ENCODE measurements around the gene CHST11.

The CHST11 gene

DNA sequence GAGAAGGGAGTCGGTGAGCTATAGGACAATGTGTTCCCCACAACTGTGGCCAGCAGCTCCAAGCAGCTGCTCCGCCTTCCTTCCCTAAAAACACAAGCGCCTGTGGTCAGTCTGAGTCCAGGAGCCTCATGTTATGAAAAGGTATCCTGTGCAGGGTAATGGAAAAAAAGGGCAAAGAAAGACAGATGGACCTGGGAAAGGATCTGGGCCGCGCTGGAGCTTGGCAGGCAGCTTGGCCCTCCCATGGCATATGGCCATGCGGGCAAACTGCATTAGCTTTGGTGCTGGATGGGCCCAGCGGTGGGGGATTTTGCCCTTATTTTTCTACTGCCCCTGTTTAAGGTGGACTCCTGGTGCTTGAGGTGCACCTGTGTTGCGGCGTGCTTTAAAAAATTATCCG, 23.7 kb upstream of the CHST11 start:
- DNase-seq (ENCODE audit: low read depth in 2 of 2, low spot score in 1 of 2), result no peak

DNA sequence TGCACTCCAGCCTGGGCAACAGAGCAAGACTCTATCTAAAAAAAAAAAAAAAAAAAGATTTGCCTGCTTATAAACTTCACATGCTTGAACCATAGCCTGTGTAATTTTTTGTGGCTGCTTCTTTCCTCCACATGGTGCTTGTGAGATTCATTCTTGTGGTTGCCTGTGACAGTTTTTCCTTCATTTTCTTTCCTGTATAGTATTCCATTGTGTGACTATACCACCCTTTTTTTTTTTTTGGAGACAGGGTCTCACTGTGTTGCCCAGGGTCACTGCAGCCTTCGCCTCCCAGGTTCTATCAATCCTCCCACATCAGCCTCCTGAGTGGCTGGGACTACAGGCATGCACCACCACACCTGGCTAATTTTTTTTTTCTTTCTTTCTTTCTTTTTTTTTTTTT, 22.6 kb upstream of the CHST11 start:
- DNase-seq (ENCODE audit: low read depth in 2 of 2, low spot score in 1 of 2), result no peak

DNA sequence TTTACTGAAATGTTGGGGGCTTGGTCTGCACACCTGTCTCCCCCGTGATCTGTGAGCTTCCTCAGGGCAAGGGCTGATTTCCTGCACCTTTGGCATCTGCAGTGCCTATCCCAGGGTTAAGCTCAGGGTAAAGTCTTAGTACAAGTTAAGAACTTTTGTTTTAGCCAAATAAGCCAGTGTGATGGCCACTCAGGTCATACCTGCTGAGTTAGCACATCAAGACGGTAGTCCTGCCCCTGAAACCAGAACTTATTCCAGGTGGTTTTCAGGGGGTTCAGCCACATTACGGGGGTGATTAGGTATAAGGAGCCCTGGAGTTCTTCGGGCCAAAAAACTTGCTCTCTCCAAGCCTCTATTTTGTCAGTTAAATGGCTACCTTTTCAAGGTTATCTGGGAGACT, 21.6 kb upstream of the CHST11 start:
- DNase-seq (ENCODE audit: low read depth in 2 of 2, low spot score in 1 of 2), result no peak

- no peak for DNase-seq (ENCODE audit: low read depth in 2 of 2, low spot score in 1 of 2)
Measured at GRCh38 chr12:104435765-104436164, 21.0 kb upstream of the CHST11 start.

DNA sequence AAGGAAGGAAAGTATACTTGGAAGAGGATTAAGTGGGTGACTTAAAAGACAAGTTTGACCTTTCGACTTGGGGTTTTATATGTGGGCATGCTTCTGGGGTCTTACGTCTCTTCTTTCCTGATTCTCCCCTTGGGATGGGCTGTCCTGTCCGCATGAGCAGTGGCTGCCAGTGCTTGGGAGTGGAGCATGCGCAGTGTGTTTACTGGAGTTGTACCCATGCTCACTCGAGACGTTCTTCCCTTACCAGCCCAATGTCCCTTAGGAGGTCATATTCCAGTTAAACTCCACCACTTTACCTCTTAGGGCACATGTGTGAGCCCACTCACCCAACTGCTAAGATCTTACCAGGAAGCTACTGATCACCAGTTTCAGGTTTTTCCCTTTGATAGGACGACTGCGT, 20.0 kb upstream of the CHST11 start:
- no peak for DNase-seq (ENCODE audit: low read depth in 2 of 2, low spot score in 1 of 2)

- DNase-seq (ENCODE audit: low read depth in 2 of 2, low spot score in 1 of 2), result no peak
Measured at GRCh38 chr12:104438134-104438533, 18.6 kb upstream of the CHST11 start.

DNA sequence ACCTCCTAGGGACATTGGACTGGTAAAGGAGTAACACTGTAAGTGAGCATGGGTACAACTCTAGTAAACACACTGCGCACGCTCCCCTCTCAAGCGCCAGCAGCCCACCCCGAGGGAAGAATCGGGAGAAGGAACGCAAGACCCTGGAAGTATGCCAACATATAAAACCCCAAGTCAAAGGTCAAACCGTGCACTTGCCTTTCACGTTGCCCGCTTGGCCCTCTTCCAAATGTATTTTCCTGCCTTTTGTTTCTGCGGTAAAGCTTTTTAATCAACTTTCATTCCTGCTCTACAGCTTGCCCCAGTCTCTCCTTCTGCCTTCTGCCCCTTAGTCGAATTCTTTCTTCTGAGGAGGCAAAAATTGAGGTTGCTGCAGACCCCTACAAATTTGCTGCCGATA, 17.6 kb upstream of the CHST11 start:
- DNase-seq (ENCODE audit: low read depth in 2 of 2, low spot score in 1 of 2), result no peak

GRCh38 chr12:104443008-104443407, 13.7 kb upstream of the CHST11 start:
- DNase-seq (ENCODE audit: low read depth in 2 of 2, low spot score in 1 of 2), result no peak

- no peak for DNase-seq (ENCODE audit: low read depth in 2 of 2, low spot score in 1 of 2)
Measured at GRCh38 chr12:104446646-104447421, 9.9 kb upstream of the CHST11 start.

GRCh38 chr12:104448031-104448430, 8.7 kb upstream of the CHST11 start:
- DNase-seq (ENCODE audit: low read depth in 2 of 2, low spot score in 1 of 2), result no peak

DNA sequence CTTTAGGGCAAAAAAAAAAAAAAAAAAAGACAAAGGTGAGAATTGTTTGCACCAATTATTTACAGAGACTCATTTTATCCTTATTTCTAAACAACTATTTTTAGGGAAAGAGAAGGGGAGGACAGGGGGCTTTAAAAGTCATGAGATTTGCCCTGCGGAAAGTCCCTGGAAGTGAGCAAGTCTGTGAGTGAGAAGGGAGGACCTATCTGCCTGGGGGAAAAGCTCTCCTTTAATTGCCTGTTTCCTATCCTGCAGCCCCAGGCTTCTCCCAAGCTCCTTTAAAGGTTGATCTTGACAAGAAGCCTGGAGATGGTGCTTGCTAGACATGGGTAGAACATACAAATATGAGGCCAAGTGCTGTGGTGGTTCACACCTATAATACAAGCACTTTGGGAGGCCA, 8.3 kb upstream of the CHST11 start:
- DNase-seq (ENCODE audit: low read depth in 2 of 2, low spot score in 1 of 2), result no peak

- no peak for DNase-seq (ENCODE audit: low read depth in 2 of 2, low spot score in 1 of 2)
Measured at GRCh38 chr12:104450700-104451099, 6.0 kb upstream of the CHST11 start.

- DNase-seq (ENCODE audit: low read depth in 2 of 2, low spot score in 1 of 2), result no peak
Measured at GRCh38 chr12:104452087-104452486, 4.7 kb upstream of the CHST11 start.

DNA sequence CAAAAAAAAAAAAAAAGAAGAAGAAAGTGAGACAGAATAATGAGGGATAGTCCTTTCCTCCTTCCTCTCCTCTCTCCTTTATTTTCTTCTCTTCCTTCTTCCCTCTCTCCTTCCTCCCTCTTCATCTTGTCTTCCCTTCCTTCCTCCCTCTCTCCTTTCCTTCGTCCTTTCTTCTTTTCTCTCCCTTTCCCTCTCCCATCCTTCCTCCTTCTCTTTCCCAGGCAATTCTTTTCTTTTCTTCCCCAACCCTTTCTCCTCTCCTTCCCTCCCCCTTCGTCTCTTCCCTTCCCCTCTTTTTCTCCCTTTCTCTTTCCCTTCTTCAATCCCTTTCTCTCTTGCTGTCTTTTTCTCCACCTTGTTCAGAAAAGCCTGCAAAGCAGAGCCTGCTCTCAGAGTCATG, 3.6 kb upstream of the CHST11 start:
- no peak for DNase-seq (ENCODE audit: low read depth in 2 of 2, low spot score in 1 of 2)

DNA sequence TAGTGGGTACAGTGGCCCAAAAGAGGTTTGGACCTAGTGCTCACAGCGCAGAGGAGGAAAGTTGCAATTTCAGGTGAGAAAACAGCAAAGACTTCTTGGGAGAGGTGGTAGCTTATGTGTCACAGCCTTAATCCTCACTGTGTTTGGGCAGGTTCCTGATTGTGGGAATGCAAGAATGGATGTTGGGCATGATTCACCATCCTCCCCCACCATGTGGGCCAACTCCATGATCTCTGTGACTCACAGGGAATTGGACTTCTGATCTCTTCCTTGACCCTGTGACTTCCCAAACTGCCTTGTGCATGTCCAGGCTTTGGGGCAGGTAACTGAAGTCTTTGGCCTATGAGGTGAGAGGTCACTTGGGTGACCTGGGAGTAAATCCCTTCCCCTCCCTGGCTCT, 1.8 kb upstream of the CHST11 start:
- DNase-seq (ENCODE audit: low read depth in 2 of 2, low spot score in 1 of 2), result no peak

GRCh38 chr12:104455578-104456416, 951 bp upstream of the CHST11 start:
- no peak for DNase-seq (ENCODE audit: low read depth in 2 of 2, low spot score in 1 of 2)

- DNase-seq (ENCODE audit: low read depth in 2 of 2, low spot score in 1 of 2), result no peak
Measured at GRCh38 chr12:104456950-104457745, 400 bp downstream of the CHST11 start.

- no peak for DNase-seq (ENCODE audit: low read depth in 2 of 2, low spot score in 1 of 2)
Measured at GRCh38 chr12:104457746-104458693, 1.3 kb downstream of the CHST11 start.

DNA sequence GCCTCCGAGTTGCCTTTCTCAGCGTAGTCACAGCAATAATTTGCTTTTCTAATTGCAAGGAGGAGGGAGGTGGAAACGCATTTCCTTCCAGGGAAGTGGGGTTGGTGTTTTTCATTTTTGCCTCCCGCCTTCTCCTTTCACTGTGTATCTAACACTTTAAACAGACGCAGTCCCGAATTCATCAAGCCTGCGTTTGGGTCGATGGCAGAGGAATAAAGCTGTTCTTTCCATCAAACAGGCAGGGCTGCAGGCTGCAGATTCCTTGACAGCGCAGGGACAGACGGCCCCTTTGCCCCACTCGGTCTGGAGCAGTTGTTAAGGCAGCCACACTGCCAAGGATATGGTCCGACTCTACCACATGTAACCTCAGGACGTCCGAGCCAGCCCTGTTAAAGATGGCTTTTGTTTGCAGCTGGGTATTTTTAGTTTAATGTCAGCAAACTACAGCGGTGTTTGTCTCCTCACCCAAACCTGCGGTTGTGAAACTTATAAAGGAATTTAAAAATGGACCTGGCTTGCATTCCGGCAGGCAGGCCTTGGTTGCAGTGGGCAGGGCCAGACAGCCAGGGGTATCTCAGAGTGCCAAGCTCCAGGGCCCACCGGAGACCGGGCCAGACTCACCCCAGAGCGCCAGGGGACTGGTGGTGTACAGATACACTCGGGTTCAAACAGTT, 2.1 kb downstream of the CHST11 start:
- DNase-seq (ENCODE audit: low read depth in 2 of 2, low spot score in 1 of 2), result no peak

DNA sequence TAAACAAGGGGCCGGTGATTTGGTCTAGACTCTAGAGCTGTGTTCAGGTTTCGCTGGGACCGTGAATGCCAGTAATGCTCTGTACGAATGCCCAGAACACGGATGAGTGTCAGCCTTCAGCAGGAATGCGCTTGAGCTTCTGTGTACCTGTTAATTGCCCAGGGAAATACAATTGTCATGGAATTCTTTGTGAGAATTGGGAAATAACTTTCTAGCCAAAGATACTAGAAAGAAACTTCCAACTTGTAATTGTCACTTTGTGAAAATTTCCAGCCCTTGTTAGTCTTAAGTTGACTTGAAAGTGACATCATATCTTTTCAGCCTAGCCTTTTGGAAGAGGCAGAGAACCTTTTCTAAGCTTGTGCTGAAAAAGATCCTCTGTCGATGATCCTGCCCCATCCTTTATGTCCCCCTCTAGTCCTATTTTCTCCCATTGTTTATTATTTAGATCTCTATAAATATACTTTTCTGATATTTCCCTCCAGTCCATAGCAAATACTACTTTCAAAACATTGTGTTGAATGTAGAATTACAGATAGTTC, 2.7 kb downstream of the CHST11 start:
- no peak for DNase-seq (ENCODE audit: low read depth in 2 of 2, low spot score in 1 of 2)
